Activated effector memory CD4-positive, alpha-beta T cell treated with Interleukin-2 at 50 U/mL for 16 hours (primary cell): ENCODE data around the gene XPNPEP3.
"Not testable (repeated sequence)": the region's sequence is repeated elsewhere in the genome, so short reads cannot be mapped to it uniquely, and the experiment has no call there.

Source experiments
- DNase-seq: peaks from one replicate; pipeline ENCODE4 v3.0.0-alpha.2; 2020

XPNPEP3 gene

GRCh38 chr22:40856513-40857308 lies at the start of gene XPNPEP3, which contains the start of gene ST13:
Gene XPNPEP3 (plus strand): TSS chr22:40857148. CDS start chr22:40857182, 34 bp downstream.
Gene ST13 (minus strand): TSS chr22:40856639. CDS start chr22:40856540, 99 bp downstream.
- DNase-seq: peak; percentile 94

- DNase-seq: no peak
These were observed 48.7 kb upstream of the XPNPEP3 start for GRCh38 chr22:40808018-40808841.

- DNase-seq: no peak
These were observed 43.0 kb upstream of the XPNPEP3 start for GRCh38 chr22:40813912-40814315.

GRCh38 chr22:40817737-40818136 lies 39.2 kb upstream of the XPNPEP3 start:
- DNase-seq: no peak

GRCh38 chr22:40818192-40818746 lies 38.7 kb upstream of the XPNPEP3 start:
- no peak for DNase-seq

- DNase-seq: peak; percentile 86
These were observed 38.0 kb upstream of the XPNPEP3 start, which contains the start of gene SLC25A17 for GRCh38 chr22:40818747-40819598. Gene SLC25A17 (minus strand): TSS chr22:40819346. CDS start chr22:40819248, 98 bp downstream.

- DNase-seq: no peak
These were observed 37.3 kb upstream of the XPNPEP3 start for GRCh38 chr22:40819599-40820140.

- DNase-seq: no peak
These were observed 33.5 kb upstream of the XPNPEP3 start for GRCh38 chr22:40823426-40823825.

GRCh38 chr22:40826292-40826691 lies 30.7 kb upstream of the XPNPEP3 start:
- DNase-seq: not testable (repeated sequence)

GRCh38 chr22:40826984-40827741 lies 29.8 kb upstream of the XPNPEP3 start:
- DNase-seq: no peak

GRCh38 chr22:40829131-40829530 lies 27.8 kb upstream of the XPNPEP3 start:
- no peak for DNase-seq

- no peak for DNase-seq
These were observed 22.3 kb upstream of the XPNPEP3 start for GRCh38 chr22:40834619-40835018.

- DNase-seq: no peak
These were observed 18.5 kb upstream of the XPNPEP3 start for GRCh38 chr22:40838486-40838885.

- no peak for DNase-seq
These were observed 12.0 kb upstream of the XPNPEP3 start for GRCh38 chr22:40844951-40845350.

GRCh38 chr22:40845816-40846215 lies 11.1 kb upstream of the XPNPEP3 start:
- DNase-seq: not testable (repeated sequence)

GRCh38 chr22:40853333-40853732 lies 3.6 kb upstream of the XPNPEP3 start:
- no peak for DNase-seq

GRCh38 chr22:40853961-40854360 lies 3.0 kb upstream of the XPNPEP3 start:
- no peak for DNase-seq

- no peak for DNase-seq
These were observed 1.6 kb upstream of the XPNPEP3 start for GRCh38 chr22:40855071-40855978.

- no peak for DNase-seq
These were observed 902 bp upstream of the XPNPEP3 start for GRCh38 chr22:40855979-40856512.

- no peak for DNase-seq
These were observed 434 bp downstream of the XPNPEP3 start for GRCh38 chr22:40857309-40857855.
